ENCODE measurements around the gene ALDH1B1.

ALDH1B1 gene

DNA sequence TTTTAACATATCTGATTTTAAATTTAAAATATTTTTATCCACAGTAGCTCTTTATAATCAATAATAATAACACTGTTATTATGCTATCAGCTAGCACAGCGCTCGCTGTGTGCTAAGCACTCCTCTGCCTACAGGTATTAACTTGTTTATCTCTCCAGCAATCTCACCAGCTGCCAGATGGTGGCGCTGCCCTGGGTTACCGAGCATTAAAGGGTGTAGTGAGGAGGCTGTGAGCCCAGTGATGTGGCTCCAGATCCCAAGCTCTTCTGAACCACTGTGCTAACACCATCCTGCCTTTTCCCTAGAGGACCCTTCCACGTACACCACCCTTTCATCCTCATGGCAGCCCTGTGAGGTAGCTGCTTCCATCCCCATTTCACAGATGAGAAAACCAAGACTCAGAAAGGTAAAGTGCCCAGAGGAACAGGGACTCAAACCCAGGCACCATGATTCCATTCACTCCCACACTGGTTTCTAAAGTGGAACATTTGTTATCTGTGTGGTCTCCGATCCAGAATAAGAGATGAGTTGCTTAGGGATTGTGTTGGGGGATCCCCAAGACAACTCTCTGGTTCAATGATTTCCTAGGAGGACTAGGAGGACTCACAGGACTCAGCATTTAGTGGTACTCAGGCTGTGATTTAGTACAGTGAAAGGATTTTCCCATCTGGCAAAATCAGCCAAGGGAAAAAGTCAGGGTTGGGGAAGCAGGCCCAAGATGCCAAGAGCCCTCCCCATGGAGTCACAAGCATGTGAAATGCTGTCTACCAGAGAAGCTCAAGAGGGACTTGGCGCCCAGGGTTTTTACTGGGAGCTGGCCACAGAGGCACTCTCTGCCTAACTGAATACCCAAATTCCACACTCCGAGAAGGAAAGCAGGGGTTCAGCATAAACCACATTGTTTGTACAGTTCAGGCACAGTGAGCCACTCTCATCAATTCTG lies 24.8 kb downstream of the ALDH1B1 start:
- DNase-seq = no peak

DNA sequence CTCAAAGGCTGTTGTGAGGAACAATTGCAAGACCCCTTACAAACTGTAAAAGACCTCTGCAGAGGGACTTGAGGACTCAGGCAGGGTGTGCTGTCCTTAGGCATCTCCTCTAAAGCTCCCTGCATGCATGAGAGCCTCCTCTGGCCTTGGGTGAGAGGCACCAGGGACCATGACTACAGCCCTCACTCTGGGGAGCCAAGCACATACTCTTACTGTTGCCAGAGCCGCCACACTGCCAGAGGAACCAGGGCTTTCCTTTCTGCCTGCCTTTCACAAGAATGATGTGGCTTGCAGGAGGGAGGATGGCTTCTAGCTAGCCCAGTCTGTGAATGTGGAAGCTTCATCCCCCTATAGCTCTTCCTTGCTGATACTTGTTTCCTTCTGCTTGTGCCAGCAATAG lies 25.9 kb downstream of the ALDH1B1 start:
- no peak for DNase-seq

DNA sequence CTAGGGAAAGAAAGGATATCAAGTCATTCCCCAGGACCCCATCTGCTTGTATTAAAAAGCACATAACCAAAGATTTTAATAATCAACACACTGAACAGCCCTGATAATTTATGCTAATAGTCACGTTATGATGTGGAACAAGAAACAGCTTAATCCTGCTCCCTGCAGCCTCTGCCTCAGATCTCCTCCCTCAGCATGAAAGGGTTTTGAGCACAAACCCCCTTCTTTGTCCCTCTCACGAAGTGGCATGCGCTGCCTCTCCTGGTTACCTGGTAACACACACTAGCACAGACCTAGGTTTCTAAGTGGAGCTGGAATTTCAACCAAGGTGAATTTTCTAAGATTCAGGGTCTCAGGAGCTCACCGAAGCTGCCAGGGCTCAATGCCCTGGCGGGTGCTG lies 26.7 kb downstream of the ALDH1B1 start:
- DNase-seq = no peak

DNA sequence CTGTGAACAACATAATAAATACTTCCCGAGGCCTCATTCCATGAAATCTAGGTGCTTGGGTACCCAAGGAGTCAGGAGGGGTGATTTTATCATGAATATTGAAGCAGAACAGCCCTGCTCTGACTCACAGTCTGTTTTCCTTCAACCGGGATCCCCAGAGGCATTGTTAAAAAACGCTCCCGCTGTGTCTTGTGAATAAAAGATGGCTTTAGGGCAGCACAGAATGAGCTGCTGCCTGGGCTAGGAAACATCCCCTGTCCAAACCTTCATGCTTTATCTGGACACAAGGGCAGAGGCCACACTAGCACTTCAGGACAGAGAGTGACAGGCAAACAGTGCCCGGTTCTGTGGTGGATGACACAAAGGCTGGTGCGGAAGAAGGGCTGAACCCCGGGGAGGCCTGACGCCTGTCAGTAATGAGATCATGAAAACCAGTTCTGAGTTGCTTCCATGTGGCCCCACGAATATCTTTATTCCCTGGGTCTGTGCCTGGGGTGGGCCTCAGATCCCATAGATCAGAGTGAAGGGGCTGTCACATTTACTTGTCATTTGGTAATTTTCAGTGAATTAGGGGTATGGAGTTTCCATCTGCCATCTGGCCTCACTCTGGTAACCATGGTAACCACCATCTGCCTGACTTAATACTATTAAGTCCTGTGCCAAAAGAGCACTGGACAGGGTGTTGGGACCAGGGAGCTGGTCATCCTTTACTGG lies 29.2 kb downstream of the ALDH1B1 start:
- no peak for DNase-seq

DNA sequence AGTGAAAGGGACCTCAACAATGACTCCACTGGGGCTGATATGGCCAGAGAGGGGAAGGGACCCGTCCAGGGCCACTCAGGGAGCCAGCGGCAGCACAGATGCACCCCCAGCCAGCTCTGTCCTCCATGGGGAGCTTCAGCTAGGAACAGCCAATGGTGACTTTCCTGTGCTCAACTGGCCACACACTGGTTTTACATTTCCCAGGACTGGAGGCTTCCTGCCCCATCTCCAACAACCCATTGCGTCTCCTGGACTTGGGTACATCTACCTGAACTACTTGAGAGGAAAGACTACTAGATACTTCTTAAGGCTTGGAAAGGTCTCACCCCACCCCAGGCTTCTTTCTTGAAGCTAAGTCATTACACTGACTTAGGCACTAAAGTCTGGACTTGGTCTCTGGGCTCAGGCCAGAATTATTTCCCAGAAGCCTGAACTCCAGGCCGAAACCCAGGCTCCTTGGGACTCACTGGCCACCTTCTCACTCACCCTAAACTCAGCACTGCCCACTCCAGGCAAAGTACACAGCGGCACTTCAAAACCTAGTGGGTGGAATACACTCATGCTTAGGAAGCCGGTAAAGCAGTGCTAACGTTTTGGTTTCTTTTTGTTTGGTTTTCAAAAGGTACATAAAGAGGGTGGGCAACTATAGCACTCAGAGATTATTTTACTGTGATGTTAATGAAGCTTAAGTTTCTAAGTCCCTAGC lies 30.2 kb downstream of the ALDH1B1 start:
- no peak for DNase-seq

DNA sequence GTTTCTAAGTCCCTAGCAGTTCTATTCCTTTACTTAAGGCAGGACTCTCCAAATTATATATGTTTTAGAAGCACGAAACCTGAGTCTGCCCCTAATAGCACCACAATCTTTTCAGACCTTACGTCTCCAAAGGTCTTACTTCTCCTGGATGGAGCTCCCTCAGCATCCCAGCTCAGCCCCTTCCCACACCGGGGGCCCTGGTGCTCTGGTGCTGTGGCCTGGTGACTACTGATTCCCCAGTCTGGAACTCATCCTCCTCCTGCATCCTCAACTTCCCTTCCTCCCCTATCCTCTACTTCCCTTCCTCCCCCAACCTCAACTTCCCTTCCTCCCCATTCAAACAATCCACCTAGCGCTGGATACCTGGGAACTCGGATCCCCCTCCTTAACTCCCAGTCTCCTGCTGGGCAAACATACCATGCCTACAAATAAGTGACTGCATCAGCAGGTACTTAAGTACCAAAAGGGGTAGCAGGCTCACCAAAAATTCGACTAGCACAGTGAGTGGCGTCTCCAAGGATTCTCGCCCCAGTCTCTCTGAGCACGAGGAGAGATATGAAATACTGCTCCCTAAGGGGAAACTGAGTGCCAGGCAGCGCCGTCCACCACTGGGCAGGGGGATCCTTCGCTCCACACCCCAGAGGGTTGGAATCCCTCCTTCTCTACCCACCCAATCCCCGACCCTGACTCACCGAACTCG lies 30.9 kb downstream of the ALDH1B1 start:
- DNase-seq = no peak

DNA sequence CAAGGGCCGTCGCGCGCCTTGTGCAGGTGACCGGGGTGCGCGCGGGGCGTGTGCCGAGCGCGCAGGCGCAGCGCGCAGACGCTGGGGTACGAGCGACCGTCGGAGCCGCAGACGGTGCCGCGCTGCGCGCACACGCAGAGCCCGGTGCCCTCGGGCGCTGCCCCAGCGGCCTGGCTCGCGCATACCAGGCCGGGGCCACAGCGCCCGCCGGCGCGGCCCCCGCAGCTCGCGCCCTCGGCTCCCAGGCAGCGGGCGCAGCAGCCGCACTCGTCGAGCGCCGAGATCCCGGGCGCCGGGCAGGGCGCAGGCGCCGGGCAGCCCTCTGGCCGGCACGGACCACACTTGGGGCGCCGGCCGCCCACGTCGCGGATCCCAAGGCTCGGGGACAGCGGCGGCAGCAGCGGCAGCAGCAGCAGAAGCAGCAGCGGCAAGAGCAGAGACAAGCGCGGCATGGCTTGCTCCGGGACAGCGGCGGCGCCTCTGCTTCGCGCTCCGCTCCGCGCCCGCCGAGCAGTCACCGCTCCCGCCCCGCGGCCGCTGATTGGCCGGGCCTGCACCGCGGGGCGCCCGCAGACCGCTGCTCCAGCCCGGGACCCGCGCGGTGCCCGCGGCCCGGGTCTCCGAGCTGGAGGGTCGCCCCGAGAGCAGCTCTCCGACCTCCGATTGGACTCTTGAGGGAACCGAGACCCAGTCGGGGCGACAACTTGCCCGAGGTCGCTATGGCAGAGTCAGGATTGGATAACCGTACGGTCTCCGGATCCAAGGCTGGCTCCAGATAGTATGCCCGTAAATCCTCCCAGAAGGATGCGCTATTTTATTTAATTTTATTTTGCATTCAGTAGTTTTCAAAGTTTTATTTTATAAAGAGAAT lies 31.7 kb downstream of the ALDH1B1 start, which contains the start of gene IGFBPL1:
TSS of gene IGFBPL1 (minus strand) at position 482 of the 871 bp plus-strand sequence. CDS start at position 452, 30 bp downstream.
- DNase-seq = peak; percentile 33

DNA sequence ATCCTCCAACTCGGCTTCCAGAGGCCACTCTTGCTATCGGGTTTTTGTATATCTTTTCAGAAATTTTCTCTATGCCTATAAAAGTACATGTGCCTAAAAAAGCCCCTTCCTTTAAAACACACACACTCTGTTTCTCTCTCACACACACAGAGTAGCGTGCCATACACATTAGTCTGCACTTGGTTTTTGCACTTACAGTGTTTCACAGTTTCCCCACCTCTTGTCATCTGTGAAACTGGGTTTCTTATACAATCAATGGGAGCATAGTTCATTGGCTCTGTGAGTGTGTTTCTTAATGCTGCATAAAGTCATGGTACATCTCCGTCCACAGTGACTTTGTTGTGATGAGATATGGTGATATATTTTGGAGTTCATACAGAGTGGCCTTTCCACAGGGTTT lies 32.4 kb downstream of the ALDH1B1 start:
- no peak for DNase-seq

DNA sequence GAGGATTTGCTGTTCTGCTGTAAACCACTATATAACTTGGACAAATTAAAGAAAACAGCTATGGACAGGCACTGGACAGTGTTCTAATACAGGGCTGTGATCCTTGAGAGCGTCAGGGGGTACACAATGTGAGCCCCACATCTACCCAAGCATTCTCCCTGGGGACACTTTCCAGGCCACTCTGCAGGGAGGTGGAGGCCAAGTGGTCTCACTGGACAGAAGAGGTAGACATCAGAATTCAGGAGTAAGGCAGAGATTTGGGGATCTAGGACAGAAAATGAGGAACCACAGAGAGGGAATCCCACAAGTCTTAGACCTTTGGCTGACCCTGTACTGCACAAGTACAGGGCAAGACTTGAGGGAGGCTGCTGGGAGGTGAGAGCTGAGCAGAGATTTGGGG lies 35.6 kb downstream of the ALDH1B1 start:
- DNase-seq = no peak

DNA sequence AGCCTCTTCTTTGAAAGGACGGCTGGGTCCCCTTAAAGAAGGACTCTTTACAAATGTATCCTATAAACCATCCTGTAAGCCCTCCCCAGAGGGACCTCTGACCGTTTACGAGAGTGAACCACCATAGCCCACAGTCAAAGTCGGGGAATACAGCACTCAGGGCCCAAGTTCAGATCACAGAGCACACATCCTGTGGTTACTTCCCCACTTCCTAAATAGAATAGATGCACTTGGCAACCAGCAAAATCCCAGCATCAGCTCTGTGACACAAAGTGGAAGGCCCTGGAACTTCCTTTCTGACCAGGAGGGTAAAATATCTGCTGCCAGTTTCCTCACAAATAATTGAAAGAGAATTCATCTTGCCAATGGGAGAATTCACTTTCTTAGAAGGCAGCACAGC lies 38.6 kb downstream of the ALDH1B1 start:
- no peak for DNase-seq

DNA sequence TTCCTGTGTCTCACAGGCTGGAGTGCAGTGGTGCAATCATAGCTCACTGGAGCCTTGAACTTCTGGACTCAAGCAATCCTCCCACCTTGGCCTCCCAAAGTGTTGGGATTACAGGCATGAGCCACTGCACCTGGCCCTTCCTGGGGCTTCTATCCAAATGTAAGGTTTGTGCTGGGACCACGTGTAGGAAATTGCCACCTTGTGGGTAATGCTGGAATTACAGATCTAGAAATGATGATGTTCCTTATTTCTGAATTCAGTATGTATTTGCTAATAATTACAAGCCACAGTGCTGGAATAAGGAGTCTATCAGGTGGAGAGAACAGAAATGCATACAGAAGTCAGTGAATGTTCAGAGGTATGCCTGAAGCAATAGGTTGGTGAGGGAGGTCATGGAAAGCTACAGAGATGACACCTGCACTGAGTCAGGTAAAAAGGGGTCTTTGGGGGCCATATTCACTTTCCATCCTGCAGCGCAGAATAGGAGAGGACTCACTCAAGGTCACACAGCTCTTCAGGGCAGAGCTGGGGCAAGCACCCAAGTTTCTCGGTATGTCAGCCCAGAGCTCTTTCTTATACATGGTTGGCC lies 40.5 kb downstream of the ALDH1B1 start:
- DNase-seq = no peak

DNA sequence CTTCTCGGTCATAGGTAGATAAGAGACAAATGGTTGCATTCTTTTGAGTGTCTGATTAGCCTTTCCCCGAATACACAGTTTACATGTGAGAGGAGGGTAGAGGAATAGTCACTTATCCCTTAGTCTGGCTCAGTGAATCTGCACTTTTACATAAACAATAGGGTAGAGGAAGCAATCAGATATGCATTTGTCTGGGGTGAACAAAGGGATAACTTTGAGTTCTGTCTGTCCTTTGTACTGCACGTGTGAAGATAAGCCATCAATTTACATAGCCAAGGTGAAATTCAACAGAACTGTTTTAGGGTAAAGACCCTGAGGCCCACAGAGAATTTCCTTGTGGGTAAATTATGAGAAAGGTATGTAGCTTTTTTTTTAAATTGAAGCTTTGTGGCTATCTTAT lies 41.9 kb downstream of the ALDH1B1 start:
- DNase-seq = no peak

DNA sequence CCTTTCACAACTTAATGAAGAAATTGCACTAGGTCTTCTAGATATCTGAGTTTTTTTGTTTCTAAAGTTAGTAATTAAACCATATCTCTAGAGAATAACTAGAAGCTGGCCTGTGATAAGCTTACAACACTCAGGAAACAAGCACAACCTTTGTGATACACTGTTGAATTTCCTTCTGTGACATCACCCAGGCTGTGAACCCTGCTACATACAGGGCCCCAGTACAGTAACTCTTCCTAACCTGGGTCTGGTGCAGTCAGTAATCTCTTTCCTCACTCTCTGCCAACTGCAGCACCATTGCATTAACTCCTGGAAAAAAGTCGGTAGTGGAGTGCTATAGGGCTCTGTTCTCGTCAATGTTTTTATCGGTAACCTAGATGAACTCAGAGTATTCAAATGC lies 42.4 kb downstream of the ALDH1B1 start:
- DNase-seq = no peak

DNA sequence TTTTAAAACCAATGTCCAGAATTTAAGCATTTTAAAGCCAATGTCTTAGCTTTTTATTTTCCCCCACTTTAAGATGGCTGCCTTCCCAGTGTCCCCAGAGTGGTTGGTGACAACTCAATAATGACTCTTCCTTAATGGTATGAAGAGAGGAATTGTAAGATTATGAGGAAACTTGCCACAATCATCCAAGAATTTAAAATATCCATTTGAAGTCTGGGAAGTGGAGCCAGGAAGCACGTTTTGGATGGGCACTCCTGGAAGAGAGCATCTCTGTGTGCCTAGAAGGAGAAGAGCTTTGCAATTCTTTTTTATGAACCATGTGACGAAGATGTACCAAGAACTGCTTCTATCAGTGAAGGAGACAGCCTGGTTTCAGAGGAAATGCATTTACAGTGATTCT lies 43.0 kb downstream of the ALDH1B1 start:
- no peak for DNase-seq

DNA sequence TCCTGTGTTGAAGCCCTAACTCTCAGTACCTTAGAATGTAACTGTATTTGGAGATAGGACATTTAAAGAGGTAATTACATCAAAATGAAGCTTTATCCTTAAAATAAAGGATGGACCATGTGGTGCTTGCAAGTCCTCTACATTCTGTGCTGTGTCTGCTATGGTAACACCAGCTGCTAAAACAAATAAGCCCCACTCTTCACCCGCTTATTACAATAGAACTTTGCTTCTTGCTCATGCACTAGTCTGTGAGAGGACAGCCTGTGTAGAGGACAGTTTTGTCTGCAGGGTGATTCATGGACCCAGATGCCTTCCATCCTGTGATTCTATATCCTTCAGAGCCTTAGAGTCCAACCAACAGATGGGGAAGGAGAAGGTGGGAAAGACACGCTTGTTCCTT lies 44.2 kb downstream of the ALDH1B1 start:
- no peak for DNase-seq

DNA sequence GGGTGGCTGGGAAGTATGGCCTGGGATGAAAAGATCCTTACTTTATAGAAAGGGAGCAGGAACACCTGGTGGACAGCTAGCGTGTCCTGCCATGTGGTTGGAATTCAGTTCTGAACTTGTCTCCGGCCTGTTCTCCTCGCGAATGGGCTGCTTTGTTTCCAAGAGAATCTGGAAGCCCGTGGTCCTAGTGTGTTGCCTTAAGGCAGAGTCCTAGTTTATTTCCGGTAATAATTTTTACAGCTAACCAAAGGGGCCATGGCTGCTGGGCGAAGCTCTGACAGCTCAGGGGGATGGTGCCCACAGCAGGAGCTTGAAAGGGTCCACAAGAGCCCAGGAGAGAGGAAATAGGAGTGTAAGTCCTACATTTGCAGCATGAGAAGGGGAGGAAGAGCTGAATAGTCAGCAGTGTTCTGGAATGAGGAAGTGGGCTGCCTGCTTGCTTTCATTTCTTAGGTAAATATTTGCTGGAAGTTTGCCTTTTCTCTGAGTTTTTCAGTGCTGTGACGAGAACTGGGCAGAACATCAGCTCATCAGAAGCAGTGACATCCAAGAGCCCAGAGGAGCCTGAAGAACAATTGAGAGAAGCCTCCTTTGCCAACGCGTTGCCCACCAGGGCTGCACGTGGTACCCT lies 44.8 kb downstream of the ALDH1B1 start:
- no peak for DNase-seq

DNA sequence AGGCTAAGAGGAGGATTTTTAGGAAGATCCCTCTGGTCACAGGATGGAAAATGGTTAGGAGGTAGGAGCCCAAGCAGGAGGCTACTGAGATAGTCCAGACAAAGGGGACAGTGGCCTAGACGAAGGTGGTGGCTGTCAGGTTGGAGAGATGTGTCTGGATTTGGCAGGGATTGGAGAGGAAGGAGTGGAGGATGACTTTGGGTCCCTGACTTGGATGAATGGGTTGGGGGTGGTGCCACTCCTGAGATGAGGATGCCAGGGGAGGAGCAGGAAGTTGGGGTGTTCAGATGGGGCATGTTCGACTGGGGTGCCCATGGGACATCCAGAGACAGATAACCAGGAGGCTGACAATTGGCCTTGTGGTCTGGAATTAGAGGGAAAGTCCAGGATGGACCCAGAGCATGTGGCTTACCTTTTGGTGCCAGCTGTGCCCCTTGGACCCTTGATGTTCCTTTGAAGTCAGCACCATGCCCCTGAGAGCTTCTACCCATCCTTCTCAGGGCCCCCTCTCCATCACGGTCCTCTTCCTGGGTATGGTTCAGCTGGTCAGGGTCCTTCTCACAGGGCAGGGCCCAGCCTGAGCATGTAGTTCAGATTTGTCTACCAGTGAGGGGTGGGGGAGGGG lies 46.9 kb downstream of the ALDH1B1 start:
- DNase-seq = no peak

DNA sequence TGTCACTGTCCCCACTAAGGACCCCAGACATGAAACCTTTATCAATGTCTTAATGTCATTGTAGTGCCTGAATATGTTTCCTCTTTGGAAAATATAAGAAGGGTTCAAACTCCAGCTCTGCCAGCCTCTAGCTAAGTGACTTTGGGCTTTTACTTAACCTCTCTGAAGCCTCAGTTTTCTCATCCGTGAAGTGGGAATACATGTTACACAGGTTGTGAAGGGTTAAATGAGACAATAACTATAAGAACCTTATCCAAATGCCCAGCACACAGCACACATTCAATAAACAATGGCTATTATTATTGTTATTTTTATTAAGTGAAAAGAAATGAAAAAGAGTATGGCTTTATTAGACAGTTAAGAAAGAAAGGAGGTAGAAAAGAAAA lies 47.4 kb downstream of the ALDH1B1 start:
- DNase-seq = no peak

DNA sequence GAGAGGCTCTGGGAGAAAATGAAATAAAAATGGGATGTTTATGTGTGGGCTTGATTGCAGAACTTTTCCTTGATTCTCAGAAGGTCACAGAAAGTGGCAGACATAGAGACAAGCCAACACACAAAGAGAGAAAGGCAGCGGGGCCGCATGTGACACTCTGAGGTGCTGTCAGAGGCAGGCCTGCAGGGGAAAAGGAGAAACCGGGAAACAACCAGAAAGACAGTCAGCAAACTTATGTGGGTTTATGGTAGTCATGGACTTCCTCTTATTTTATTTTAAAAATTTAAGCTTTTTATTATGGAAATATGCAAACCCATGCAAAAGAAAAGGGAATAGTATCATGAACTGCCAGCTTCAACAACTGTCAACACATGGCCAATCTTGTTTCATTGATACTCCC lies 48.0 kb downstream of the ALDH1B1 start:
- DNase-seq = no peak

DNA sequence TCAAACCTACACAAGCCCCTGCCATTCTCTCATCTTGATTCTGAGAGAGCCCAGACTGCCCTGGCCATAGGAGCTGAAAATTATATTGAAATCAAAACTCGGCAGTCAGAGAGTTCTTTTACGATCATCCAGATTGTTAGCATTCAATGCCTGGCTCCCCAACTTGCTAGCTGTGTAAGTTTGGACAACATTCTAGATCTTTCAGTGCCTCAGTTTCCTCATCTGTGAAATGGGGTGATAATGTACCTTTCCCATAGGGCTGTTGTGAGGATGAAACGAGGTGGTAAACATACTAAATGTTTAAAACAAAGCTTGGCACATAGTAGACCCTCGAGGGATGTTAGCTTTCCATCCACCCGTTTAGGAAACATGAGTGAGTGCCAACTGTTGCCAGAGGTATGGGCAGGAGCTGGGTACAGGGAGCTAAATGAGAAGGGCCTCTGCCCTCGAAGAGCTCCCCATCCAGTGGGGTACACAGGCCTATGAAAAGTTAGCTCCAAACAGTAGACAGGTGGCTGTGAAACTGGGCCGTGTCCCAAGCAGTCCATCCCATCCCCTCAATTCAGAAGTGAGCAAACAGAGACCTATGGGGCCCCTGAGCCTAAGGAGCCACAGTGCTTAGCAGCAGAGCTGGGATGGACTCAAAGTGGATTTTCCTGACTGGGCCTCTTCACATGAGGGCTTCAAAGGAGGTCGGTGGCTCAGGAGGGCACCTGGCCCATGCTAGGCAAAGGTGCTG lies 49.0 kb downstream of the ALDH1B1 start:
- DNase-seq = no peak

Measured in femur (tissue), 1 donor.